Upper lobe of left lung (tissue), 6 donors: ENCODE measurements around the gene UBAP1. TPM values are rescaled to one million over a fixed set of nuclear protein-coding genes. Genes with fewer than 3 reads are reported as not detected.
"Not testable (repeated sequence)": the region's sequence is repeated elsewhere in the genome, so short reads cannot be mapped to it uniquely, and the experiment has no call there.

ENCODE experiments used
- ATAC-seq, 2 donors: fragments of 200-7000 bp; cut with Tn5 transposase; one replicate each; pipeline ENCODE4 v1.9.1; 2022; ENCODE audit warnings: mild to moderate bottlenecking in 2 of 2, moderate library complexity in 2 of 2; ENCODE audit not compliant: low FRiP score in 2 of 2
- DNase-seq, 2 donors: peaks; one replicate each; pipeline ENCODE4 v3.0.0-alpha.2; 2019 to 2020
- H3K27ac ChIP-seq, 4 donors: fragments of 200-600 bp; sonication (generic); one replicate each; pipeline ENCODE4 v1.5.1; 2016 to 2019
- H3K27me3 ChIP-seq, 4 donors: fragments of 200-600 bp; sonication (generic); one replicate each; pipeline ENCODE4 v1.5.1; 2017 to 2019
- H3K36me3 ChIP-seq, 4 donors: fragments of 200-600 bp; sonication (generic); one replicate each; pipeline ENCODE4 v1.5.1; 2016 to 2019
- H3K4me1 ChIP-seq, 4 donors: fragments of 200-600 bp; sonication (generic); one replicate each; pipeline ENCODE4 v1.5.1; 2018 to 2019
- H3K4me3 ChIP-seq, 4 donors: fragments of 200-600 bp; sonication (generic); one replicate each; pipeline ENCODE4 v1.5.1; 2017 to 2019; ENCODE audit warnings: mild to moderate bottlenecking in 2 of 4, moderate library complexity in 1 of 4
- H3K9me3 ChIP-seq, 4 donors: fragments of 200-600 bp; sonication (generic); one replicate each; pipeline ENCODE4 v1.5.1; 2018 to 2019
- EP300 ChIP-seq, 4 donors: sonication (generic); formaldehyde crosslinking; IDR thresholded peaks; one replicate each; pipeline ENCODE4 v1.5.1; 2017; ENCODE audit warnings: antibody characterized with exemption in 4 of 4, control low read depth in 2 of 4
- POLR2A ChIP-seq, 4 donors: fragments of 450-650 bp; IDR thresholded peaks; one replicate each; pipeline ENCODE4 v1.5.1; 2016 to 2017; ENCODE audit warnings: antibody characterized with exemption in 4 of 4, mild to moderate bottlenecking in 2 of 4
- POLR2AphosphoS5 ChIP-seq, 2 donors: sonication (generic); formaldehyde crosslinking; IDR thresholded peaks; one replicate each; pipeline ENCODE4 v1.5.1; 2017; ENCODE audit warnings: antibody characterized with exemption in 2 of 2
- WGBS, 2 donors: methylation state at CpG; one replicate each; pipeline ENCODE4 v1.1.5; 2017 to 2018; 5-methylcytosine and 5-hydroxymethylcytosine counted together
- total RNA-seq, 6 donors: library from RNA; depleted of rRNA in 4 of 6; stranded (reverse); fragments of >200 nt in 4 of 6; gene quantifications; one replicate each; pipeline versions ENCODE4 v1.1.0 to v1.2.1, GENCODE V29; 2016 to 2021
- TF ChIP-seq, protein P1 (sequence below), 6 experiments: fragments of 450-650 bp in 4 of 6; fragments of 200-600 bp in 2 of 6; sonication (generic) in 2 of 6; IDR thresholded peaks; one replicate each; pipeline ENCODE4 v1.5.1; 2016 to 2019; ENCODE audit warnings: antibody characterized with exemption in 6 of 6
- donor health status: DM: no; HTN: no; CAD: no; lungs with moderate emphysema.
- donor health status: DM: no; HTN: yes; CAD: no; lungs with severe emphysema.

UBAP1 gene
- total RNA-seq, 6 donors from 2014 or later = 37.7 to 62.2 (median 48.1) TPM

DNA sequence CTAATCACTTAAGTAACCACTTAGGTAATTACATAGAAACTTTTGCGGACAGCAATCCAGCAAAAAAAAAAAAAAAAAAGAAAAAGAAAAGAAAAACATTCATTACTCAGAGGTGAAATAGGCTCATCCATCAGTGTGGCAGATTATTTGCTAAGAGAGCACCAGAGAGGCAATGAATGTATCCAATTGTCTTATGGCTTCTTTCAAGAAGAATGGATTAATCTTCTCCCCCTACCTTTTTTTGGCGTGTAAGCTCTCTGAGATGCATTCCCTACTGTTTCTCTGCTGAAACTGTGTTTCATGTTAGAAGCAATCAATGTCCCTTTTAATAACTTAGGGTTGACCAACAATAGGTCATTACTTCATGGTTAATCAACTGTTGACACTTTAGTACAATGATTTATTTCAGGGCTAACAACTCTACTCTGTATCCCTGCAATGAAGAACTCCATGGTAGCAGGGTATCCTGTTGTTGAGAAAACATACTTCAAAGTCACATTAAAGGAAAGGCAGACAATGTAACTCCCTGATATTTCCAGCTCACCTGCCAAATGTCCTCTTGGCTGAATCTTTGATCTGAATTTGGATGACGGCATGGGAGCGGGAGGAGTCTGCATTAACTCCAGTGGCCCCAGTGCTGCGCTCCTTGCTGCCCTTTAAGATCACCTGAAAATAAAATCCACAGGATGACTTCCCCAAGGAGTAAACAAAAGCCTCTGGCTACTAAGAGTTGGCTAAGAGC, 92.6 kb downstream of the UBAP1 start:
- Histone ChIP-seq H3K27ac (no peak overlapping the region), H3K4me1 (no peaks in the 10 kb centered on the region), H3K27me3 (no peaks in the 10 kb centered on the region), H3K9me3 (no peaks in the 10 kb centered on the region), H3K4me3 (no peak overlapping the region), H3K36me3 (no peaks in the 10 kb centered on the region)
- no peak for ATAC-seq
- 82 to 83% methylated on average over 5 of the region's 5 CpGs for WGBS, 2 donors
- no peak for TF ChIP-seq EP300 (IDR thresholded peaks at IDR 0.05)
- no peak for DNase-seq

DNA sequence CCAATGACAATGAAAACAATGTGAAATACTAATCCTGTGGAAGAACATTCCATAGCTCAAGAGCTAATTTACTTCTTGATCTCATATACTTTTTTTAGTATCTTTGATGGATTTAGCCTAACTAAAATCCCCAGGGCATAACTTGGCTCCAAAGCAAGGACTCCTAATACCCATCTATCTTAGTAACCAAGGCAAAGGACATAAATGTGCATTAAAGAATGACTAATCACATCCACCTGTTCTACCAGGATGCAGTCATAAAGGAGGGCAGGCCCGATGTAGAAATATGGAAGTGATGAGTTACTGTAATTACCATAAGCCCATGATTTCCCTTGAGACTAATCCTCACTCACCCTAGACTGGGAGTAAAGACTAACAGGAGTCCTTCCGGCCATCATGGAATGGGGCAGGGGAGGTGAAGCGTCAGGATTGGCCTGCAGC, 93.3 kb downstream of the UBAP1 start:
- Histone ChIP-seq H3K36me3 (no peaks in the 10 kb centered on the region), H3K27ac (no peak overlapping the region), H3K4me3 (no peak overlapping the region), H3K4me1 (no peaks in the 10 kb centered on the region), H3K27me3 (no peaks in the 10 kb centered on the region), H3K9me3 (no peaks in the 10 kb centered on the region)
- TF ChIP-seq POLR2AphosphoS5 (IDR thresholded peaks at IDR 0.05) (no peak), EP300 (IDR thresholded peaks at IDR 0.05) (no peak), POLR2A (IDR thresholded peaks at IDR 0.05) (no peak)
- TF ChIP-seq, protein P1, sequence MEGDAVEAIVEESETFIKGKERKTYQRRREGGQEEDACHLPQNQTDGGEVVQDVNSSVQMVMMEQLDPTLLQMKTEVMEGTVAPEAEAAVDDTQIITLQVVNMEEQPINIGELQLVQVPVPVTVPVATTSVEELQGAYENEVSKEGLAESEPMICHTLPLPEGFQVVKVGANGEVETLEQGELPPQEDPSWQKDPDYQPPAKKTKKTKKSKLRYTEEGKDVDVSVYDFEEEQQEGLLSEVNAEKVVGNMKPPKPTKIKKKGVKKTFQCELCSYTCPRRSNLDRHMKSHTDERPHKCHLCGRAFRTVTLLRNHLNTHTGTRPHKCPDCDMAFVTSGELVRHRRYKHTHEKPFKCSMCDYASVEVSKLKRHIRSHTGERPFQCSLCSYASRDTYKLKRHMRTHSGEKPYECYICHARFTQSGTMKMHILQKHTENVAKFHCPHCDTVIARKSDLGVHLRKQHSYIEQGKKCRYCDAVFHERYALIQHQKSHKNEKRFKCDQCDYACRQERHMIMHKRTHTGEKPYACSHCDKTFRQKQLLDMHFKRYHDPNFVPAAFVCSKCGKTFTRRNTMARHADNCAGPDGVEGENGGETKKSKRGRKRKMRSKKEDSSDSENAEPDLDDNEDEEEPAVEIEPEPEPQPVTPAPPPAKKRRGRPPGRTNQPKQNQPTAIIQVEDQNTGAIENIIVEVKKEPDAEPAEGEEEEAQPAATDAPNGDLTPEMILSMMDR (IDR thresholded peaks at IDR 0.05) = no peak
- ATAC-seq = no peak
- 94 to 96% methylated on average over 3 of the region's 3 CpGs for WGBS, 2 donors
- no peak for DNase-seq

DNA sequence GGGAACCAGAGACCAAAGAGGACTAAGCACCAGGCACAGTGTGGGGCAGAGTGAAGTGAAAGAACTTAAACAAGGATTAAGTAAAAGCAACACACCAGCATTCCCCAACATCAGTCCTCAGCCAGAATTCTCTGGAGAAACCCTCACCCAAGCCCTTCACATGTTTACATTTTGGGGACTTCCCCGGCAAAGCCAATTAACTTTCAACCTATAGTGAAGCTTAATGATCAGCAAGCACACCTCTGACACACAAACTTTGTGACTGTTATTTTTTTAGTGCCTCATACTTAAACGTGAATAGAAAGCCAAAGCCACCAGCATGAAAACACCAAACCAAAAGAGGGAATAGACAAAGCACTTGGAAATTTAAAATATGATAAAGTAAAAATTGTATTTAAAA, 94.7 kb downstream of the UBAP1 start:
- not testable (repeated sequence) for H3K9me3 ChIP-seq, H3K27ac ChIP-seq, DNase-seq, ATAC-seq, H3K36me3 ChIP-seq, H3K4me1 ChIP-seq, H3K4me3 ChIP-seq, H3K27me3 ChIP-seq
- no CpG with 5 or more reads among the region's 2 CpGs for WGBS, 2 donors

DNA sequence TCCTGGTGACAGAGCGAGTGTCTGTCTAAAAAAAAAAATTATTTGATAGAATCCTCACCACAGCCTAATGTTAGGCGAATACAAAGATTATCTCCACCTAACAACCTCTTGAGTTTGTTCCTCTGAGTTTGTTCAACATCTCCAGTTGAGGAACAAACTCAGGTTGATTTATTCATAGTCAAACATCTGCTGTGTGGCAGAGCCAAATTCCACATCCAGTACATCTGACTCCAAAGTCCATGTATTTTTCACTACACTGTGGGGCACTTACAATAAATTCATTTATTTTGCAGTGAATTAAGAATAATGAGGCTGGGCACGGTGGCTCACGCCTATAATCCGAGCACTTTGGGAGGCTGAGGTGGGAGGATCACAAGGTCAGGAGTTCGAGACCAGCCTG, 97.0 kb downstream of the UBAP1 start:
- ATAC-seq = no peak
- TF ChIP-seq POLR2AphosphoS5 (IDR thresholded peaks at IDR 0.05) (no peak), EP300 (IDR thresholded peaks at IDR 0.05) (no peak), POLR2A (IDR thresholded peaks at IDR 0.05) (no peak)
- TF ChIP-seq, protein P1 (IDR thresholded peaks at IDR 0.05) = no peak
- no peak overlapping the region for H3K27ac ChIP-seq
- no peaks in the 10 kb centered on the region for H3K9me3 ChIP-seq
- H3K4me3 ChIP-seq = no peak overlapping the region
- H3K36me3 ChIP-seq = no peaks in the 10 kb centered on the region
- no peak for DNase-seq
- no peaks in the 10 kb centered on the region for H3K4me1 ChIP-seq
- H3K27me3 ChIP-seq = no peaks in the 10 kb centered on the region
- 94 to 98% methylated on average over 6 of the region's 6 CpGs for WGBS, 2 donors

DNA sequence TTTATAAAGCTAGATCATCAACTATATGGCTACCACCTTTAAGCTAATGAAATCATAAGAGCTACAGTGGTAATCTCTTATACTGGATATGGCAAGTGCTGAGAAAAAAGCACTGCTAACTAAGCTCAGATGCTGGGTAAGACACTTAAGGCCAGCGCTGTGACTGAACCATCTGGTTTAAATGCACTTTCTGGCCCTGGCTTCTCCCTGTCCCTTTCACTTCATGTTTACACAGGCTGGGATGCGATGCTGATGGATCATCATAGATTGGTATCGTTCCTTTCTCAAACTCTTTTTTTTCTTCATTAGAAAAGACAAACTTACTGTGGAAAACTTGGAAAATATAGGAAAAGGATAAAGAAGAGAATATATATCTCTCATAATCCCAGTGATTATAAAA, 97.9 kb downstream of the UBAP1 start:
- DNase-seq = no peak
- 86 to 90% methylated on average over 3 of the region's 3 CpGs for WGBS, 2 donors

More for the DNA sequence above, 97.9 kb downstream of the UBAP1 start:
- Histone ChIP-seq H3K4me3 (no peak overlapping the region), H3K36me3 (no peaks in the 10 kb centered on the region), H3K4me1 (no peaks in the 10 kb centered on the region), H3K27me3 (no peaks in the 10 kb centered on the region), H3K9me3 (no peaks in the 10 kb centered on the region), H3K27ac (no peak overlapping the region)
- ATAC-seq = no peak
- no peak for TF ChIP-seq POLR2A (IDR thresholded peaks at IDR 0.05)
- TF ChIP-seq EP300 (IDR thresholded peaks at IDR 0.05) = no peak
- TF ChIP-seq, protein P1 (IDR thresholded peaks at IDR 0.05) = no peak
- TF ChIP-seq POLR2AphosphoS5 (IDR thresholded peaks at IDR 0.05) = no peak
